NCI-H460 (cell line): ENCODE data around the gene SMC1B. TPM values are rescaled to one million over a fixed set of nuclear protein-coding genes. Genes with fewer than 3 reads are reported as not detected.
"Not testable (repeated sequence)": the region's sequence is repeated elsewhere in the genome, so short reads cannot be mapped to it uniquely, and the experiment has no call there.

Experiments used
- DNase-seq: peaks from one replicate; pipeline ENCODE4 v3.0.0-alpha.2; 2016; ENCODE audit warnings: low read depth; ENCODE audit errors: extremely low read depth
- total RNA-seq: library from RNA; depleted of rRNA; stranded (reverse); fragments of >200 nt; shearing (Covaris generic); gene quantifications from 2 replicates; pipeline ENCODE4 v1.2.3, GENCODE V29; 2014

Gene SMC1B
- total RNA-seq, 1 experiment from 2014 or later = 0.10 TPM

DNA sequence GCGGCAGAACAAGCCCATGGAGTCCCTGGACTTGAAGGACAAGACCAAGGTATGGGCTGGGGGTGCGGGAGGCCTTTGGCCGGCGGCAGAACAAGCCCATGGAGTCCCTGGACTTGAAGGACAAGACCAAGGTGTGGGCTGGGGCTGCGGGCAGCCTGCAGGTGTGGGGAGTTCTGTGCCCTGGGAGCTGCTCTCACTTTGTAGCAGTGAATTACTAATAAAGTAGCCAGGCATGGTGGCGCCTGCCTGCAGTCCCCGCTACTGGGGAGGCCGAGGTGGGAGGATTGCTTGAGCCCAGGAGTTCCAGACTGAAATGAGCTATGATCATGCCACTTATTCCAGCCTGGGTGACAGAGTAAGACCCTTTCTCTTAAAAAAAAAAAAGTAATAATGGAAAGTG, 85.1 kb downstream of the SMC1B start:
- DNase-seq = not testable (repeated sequence)

DNA sequence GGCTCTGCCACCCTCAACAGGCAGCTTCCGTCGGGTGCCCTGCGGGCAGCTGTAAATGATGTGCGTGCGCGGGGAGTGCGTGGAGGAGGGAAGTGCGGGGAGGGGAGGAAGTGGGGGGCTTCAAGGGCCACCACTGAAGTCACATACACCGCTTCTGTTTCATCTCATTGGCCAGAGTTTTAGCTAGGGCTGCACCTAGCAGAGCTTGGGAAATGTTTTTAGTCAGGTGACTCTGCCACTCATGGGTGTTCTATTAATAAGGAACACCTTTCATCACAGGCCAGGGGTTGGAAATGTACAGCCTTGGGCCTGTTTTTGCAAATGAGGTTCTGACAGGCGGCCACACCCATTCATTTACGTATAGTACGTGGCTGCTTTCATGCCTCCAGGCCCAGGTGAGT, 89.1 kb downstream of the SMC1B start:
- no peak for DNase-seq

DNA sequence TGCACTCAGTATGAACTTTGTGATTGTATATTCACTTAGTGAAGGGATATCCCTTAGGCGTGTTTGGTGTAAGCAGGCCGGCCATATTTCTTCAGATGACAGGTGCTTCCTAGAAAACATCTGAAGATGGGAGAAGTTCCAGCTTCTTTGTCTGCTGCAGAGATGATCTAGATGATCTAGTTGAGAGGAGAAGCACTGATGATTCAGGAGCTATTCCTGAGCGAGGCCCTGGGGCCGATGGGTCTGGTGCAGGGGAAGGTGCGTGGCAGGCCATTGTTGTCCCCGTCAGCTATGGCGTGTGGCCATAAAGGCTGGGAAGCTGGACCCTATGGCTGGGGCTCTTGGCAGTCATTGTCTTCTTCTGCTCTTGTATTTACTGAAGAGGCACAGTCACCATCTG, 89.7 kb downstream of the SMC1B start:
- DNase-seq = no peak

DNA sequence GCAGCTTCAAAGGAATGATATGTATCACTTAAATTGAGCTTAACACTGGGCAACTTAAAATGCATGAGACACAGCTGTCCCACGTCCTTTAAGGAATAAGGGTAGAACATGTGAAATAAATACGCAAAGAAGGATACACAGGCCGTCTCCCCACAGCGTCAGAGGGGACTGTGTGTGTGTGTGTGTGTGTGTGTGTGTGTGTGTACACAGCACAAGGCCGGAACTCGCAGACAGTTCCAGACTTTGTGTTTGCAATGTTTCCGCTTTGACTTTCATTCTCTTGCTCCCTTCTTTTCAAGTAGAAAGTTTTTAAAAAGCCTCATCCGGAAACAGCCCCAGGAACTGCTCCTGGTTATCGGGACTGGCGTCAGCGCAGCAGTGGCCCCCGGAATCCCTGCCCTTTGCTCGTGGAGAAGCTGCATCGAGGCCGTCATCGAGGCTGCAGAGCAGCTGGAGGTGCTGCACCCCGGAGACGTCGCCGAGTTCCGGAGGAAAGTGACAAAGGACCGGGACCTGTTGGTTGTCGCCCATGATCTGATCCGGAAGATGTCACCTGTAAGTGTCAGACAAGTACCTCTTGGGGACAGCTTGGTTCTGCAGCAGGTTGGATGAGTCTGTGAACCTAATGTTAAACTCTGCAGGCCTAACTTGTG, 90.4 kb downstream of the SMC1B start:
- DNase-seq = no peak

GRCh38 chr22:45321827-45322226, 91.6 kb downstream of the SMC1B start:
- no peak for DNase-seq

- no peak for DNase-seq
Measured at GRCh38 chr22:45320357-45320976, 92.9 kb downstream of the SMC1B start.

- no peak for DNase-seq
Measured at GRCh38 chr22:45319324-45319685, 94.1 kb downstream of the SMC1B start.

- no peak for DNase-seq
Measured at GRCh38 chr22:45318558-45319323, 94.7 kb downstream of the SMC1B start.

GRCh38 chr22:45318168-45318557, 95.2 kb downstream of the SMC1B start:
- no peak for DNase-seq

DNA sequence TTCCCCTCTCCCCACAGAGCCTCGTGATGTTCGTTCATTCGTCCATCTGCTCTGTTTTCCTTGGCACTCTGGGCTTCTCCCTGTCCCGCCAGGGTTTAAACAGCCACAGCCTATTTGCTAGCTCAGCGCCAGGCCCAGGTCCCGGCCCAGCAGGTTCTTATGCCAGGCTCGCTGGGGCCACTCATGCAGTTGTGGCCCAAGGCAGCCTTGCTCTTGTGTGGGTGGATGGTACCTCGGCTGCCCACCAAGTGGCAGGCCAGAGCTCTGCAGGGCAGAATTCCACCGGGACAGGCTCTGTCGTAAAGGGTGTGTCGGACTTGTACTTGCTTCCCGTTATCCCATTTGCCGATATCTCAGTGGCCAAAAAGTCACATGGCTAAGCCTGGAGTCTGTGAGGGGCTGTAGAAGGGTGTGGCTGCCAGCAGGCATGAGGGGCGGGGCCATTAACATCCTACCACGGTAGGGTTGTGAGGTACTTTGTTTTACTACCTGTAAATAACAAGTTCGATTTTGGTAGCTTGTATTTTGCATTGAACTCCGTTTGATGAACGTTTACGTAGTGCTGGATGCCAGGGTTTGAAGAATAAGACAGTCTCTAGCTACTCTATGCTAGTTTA, 95.7 kb downstream of the SMC1B start:
- no peak for DNase-seq

DNA sequence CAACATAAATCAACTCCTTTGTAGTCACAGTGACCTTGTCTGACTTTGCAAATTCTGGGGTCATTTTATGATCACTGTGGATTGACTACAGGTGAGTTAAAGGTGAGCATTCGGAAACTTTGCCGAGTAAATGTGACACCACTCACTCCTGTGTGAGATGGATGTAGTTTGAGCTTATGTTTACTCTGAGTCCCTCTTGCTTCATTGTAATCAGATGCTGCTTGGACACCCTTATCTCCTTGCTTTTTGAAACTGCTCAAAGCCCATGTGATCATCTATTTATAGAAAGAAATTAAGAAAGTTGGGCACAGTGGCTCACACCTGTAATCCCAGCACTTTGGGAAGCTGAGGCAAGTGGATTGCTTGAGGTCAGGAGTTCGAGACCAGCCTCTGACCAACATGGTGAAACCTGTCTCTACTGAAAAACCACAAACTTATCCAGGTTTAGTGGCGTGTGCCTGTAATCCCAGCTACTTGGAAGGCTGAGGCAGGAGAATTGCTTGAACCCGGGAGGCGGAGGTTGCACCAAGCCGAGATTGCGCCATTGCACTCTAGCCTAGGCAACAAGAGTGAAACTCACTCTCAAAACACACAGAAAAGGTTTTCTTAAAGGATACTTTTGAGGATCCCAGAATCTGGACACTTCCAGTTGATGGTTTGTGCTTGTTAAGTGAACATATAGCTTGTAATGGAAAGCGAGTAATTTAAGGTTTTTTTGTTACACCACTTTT, 96.4 kb downstream of the SMC1B start:
- no peak for DNase-seq

DNA sequence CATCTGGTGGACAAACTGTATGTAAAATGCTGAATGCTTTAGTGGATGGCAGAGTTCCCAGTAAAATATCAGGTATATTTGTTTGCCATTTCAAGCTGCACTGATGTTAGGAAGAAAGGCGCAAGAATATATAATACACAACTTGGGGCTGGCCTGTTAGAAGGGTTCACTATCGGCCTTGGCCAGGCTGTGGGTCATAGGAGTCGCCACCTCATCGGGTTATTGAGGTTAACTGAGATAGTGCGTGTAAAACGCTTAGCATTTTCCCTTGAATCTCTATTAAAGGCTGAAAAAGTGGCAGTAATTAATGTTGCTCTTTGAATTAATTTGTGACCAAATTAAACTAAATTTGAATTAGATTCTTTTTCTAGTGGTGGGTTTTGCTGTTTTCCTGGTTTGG, 98.6 kb downstream of the SMC1B start:
- no peak for DNase-seq

DNA sequence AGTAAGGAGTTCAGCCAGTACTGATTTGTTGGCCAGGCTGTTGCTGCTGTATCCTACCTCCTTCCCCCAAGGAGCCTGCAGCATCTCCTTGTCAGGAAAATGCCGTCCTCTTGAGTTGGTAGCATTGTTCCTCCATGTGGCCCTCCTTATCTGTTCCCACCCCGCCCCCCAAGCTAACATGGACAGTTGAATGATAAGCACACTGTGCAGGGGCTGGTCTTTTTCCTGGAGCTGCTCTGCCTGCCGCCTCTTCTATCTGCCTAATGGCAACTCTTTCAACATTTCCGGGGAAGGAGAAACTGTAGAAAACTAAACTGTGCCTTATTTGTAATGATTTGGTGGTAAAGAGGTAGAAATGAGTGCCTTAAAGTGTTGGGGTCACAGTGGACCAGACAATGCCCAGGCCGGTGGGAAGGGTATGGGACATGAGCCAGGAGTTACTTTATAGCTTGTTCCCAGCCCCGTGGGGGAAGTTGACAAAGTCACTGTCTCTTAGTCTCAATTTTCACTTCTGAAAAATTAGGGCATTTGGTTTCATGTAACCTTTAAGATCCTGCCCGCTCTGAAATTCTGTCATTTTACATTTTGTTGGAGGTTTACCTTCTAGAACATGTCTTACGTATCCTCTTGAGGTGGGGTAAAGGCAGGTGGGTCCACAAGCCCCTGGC, 99.2 kb downstream of the SMC1B start:
- DNase-seq = no peak

DNA sequence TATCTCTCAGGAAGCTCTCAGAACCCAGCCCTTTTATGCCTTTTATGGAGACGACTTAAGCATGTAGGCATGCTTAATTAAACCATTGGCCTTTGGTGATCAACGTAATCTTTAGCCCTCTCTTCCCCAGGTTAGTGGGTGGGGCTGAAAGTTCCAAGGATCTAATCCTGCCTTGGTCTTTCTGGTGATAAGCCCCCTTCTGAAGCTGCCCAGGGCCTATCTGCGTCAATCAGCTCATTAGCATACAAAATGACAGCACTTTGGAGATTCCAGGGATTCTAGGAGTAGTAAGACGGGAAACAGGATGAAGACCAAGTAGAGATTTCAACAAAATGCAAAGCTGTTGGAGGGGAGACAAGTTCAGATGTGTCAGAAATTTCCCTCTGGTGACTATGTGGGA, 100.5 kb downstream of the SMC1B start:
- no peak for DNase-seq

DNA sequence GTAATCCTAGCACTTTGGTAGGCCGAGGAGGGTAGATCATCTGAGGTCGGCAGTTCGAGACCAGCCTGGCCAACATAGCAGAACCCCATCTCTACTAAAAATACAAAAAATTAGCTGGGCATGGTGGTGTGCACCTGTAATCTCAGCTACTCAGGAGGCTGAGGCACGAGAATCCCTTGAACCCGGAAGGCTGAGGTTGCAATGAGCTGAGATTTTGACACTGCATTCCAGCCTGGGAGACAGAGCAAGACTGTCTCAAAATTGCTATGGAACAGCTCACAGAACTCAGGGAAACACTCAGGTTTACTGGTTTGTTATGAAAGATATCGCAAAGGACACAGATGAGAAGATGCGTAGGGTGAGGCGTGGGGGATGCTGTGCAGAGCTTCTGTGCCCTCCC, 101.0 kb downstream of the SMC1B start:
- DNase-seq = no peak

DNA sequence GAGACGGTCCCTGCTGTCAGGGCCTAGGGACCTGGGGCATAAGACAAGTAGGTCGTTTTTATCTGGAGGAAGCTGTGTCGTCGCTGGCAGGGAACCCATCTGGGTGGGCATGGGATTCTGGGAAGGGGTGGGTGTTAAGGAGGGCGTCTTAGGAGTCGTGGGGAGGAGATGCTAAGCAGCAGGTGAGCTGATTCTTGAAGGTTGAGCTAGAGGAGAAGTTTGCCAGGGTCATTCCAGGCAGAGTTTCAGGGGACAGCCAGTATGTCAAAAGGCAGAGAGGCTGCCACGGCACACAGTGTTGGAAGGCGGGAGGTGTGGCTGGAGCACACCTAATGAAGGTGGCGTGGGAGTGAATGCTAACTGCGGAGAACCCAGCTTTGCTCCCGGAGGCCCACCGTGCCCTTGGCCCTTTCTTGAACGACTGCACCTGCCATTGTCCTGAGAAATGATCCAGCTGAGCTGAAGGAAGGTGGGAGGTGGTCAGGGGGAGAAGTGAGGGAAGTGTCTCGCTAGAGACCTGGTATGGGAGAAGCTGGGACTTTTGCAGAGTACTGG, 102.3 kb downstream of the SMC1B start:
- no peak for DNase-seq

DNA sequence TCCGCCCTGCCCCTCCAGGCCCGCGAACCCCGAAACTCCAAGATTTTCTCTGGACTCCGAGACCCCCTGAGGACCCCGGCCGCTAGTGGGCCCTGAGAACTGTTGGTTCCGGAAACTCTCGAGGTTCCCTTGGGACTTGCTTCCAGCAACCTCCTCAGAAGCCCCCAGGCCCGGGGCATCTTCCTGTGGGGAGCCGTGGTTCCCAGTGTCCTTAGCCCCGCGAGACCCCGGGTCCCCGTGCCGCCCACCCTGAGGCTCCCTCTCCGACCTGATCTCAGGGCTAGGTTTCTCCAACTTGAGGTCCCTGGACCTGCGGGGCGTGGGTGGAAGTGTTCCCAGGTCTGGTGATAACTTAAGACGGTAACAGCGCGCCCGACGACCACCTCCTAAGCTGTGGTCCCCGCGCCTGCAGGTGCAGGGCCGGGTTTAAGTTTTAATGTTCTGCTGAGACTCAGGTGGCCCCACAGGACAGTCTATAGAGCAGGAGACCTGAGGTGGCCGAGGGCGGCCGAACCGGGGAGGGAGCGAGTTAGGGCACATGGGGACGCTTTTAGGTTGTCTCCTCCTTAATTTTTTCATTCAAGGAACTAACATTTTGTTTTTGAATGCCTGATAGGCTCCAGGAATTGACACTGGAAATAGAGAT, 102.9 kb downstream of the SMC1B start:
- no peak for DNase-seq

GRCh38 chr22:45309422-45310227, 103.8 kb downstream of the SMC1B start, which contains the start of gene FAM118A:
Gene FAM118A (plus strand): TSS chr22:45309934. CDS start chr22:45322380, 12,446 bp downstream.
- DNase-seq = peak; percentile 80
